Gastroesophageal sphincter (tissue), 3 donors: ENCODE measurements around the gene UTP11.

Experiments
- CTCF ChIP-seq, 4 experiments: fragments of 200-600 bp in 2 of 4; fragments of 450-650 bp in 2 of 4; sonication (generic) in 1 of 4; IDR thresholded peaks; one replicate each; pipeline ENCODE4 v1.5.1; 2017 to 2019; ENCODE audit warnings: antibody characterized with exemption in 4 of 4, mild to moderate bottlenecking in 2 of 4, moderate library complexity in 2 of 4
- POLR2A ChIP-seq, 2 donors: fragments of 450-650 bp; IDR thresholded peaks; one replicate each; pipeline ENCODE4 v1.6.1; 2017; ENCODE audit warnings: antibody characterized with exemption in 2 of 2, mild to moderate bottlenecking in 2 of 2, moderate library complexity in 1 of 2

DNA sequence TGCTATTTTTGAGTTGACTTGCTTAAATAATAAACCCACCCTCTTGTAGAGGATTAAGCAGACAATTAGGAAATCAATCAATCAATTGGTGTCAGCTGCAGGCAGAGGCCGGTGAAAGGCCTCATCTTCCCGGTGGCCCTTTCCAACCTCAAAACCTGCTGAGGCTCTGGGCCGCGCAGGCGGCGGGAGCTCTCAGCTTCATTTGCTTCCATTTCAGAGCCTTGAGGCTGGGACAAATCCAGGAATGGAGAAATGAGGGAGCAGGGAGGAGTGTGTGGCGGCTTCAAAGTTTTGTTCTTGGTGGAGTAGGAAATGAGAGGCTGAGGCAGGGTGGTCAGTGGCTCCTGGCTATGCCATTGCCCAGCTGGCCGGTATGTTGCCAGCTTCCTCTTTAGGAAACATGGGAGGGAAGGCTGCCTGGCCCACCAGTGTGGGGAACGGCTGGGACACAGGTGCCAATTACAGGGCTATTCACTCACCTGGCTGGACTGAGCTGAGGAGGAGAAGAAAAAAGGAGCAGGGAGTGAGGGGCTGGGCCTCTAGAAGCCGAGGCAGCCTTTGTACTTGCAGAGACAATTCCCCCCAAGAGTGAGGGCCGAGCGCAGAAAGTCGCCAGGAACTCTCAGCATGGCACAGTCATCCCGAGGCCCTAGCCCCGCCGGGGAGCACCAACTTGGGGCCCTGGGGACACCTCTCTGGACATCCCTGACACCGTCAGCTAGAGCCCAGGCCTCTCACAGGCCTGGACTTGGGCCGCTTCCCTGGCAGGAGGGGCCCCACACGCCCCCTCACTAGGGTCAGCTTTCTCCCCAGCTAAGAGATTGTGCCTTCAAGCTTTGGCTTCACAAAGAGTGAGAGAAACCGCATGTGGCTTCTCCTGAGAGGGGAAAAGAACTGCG, 29.7 kb downstream of the UTP11 start:
- no peak for TF ChIP-seq CTCF (IDR thresholded peaks at IDR 0.05)
- no peak for TF ChIP-seq POLR2A (IDR thresholded peaks at IDR 0.05)
